HepG2 (cell line): ENCODE results near the gene ITGA6. TPM values are rescaled to one million over a fixed set of nuclear protein-coding genes. Genes with fewer than 3 reads are reported as not detected.

Experiments used
- ATF2 ChIP-seq: sonication (generic); formaldehyde crosslinking; IDR thresholded peaks from 2 replicates; pipeline ENCODE4 v1.4.0; 2020; ENCODE audit warnings: missing genetic modification reagents
- CCDC6 ChIP-seq: sonication (generic); formaldehyde crosslinking; IDR thresholded peaks from 2 replicates; pipeline ENCODE4 v1.8.1; 2022; ENCODE audit warnings: mild to moderate bottlenecking, missing genetic modification reagents, moderate library complexity
- IRF2 ChIP-seq: IDR thresholded peaks from 2 replicates; pipeline ENCODE4 v1.6.1; 2018; ENCODE audit warnings: missing genetic modification reagents, missing compliant biosample characterization
- IRX3 ChIP-seq: sonication (generic); formaldehyde crosslinking; IDR thresholded peaks from 2 replicates; pipeline ENCODE4 v1.8.1; 2023; ENCODE audit warnings: mild to moderate bottlenecking, low read depth, missing genetic modification reagents, borderline replicate concordance
- MATR3 ChIP-seq: sonication (generic); formaldehyde crosslinking; IDR thresholded peaks from 2 replicates; pipeline ENCODE4 v1.4.0; 2020; ENCODE audit warnings: missing genetic modification reagents
- MAZ ChIP-seq, 2 experiments: sonication (generic) in 1 of 2; formaldehyde crosslinking in 1 of 2; IDR thresholded peaks; 2 replicates each; pipeline versions ENCODE4 v1.5.0 to v1.6.1; 2012 to 2020; ENCODE audit warnings: low read depth in 2 of 2, mild to moderate bottlenecking in 2 of 2, borderline replicate concordance in 1 of 2, improper control_type of control experiment in 1 of 2, low read length in 1 of 2, missing genetic modification reagents in 1 of 2, moderate library complexity in 1 of 2
- TEAD2 ChIP-seq: sonication (generic); formaldehyde crosslinking; IDR thresholded peaks from 2 replicates; pipeline ENCODE4 v1.9.0; 2021; ENCODE audit warnings: missing genetic modification reagents
- ZBTB42 ChIP-seq: sonication (generic); formaldehyde crosslinking; IDR thresholded peaks from 2 replicates; pipeline ENCODE4 v1.5.0; 2020; ENCODE audit warnings: mild to moderate bottlenecking, missing genetic modification reagents
- ZNF317 ChIP-seq: sonication (generic); formaldehyde crosslinking; IDR thresholded peaks from 2 replicates; pipeline ENCODE4 v1.5.0; 2020; ENCODE audit warnings: mild to moderate bottlenecking, missing genetic modification reagents
- ZNF318 ChIP-seq: sonication (generic); formaldehyde crosslinking; IDR thresholded peaks from 2 replicates; pipeline ENCODE4 v1.4.0; 2020; ENCODE audit warnings: mild to moderate bottlenecking, missing genetic modification reagents
- ZNF329 ChIP-seq: sonication (generic); formaldehyde crosslinking; IDR thresholded peaks from 2 replicates; pipeline ENCODE4 v1.9.0; 2021; ENCODE audit warnings: low read depth, mild to moderate bottlenecking, missing genetic modification reagents
- ZNF441 ChIP-seq: sonication (generic); formaldehyde crosslinking; IDR thresholded peaks from 2 replicates; pipeline ENCODE4 v1.7.0; 2021; ENCODE audit warnings: missing genetic modification reagents, borderline replicate concordance
- ZNF513 ChIP-seq: sonication (generic); formaldehyde crosslinking; conservative IDR thresholded peaks from 2 replicates; pipeline ENCODE4 v1.5.0; 2020; ENCODE audit warnings: missing genetic modification reagents
- ZNF891 ChIP-seq: sonication (generic); formaldehyde crosslinking; IDR thresholded peaks from 2 replicates; pipeline ENCODE4 v1.5.0; 2020; ENCODE audit warnings: mild to moderate bottlenecking, missing genetic modification reagents
- polyA plus RNA-seq, 8 experiments: library from polyadenylated mRNA; depleted of rRNA in 3 of 8; stranded (reverse) in 7 of 8; unstranded in 1 of 8; fragments of >200 nt; fragmentation: Illumina TruSeq in 4 of 8; extraction: Trizol in 4 of 8; gene quantifications; 2 replicates each; pipeline versions ENCODE4 v1.2.1 to v1.2.3, GENCODE V29; 2011 to 2016; ENCODE audit warnings: low read depth in 4 of 8, missing spikeins in 1 of 8, mixed read lengths in 1 of 8; ENCODE audit not compliant: insufficient read depth in 1 of 8
- total RNA-seq, 5 experiments: library from RNA; depleted of rRNA; stranded (reverse); fragments of >200 nt; fragmentation: Illumina TruSeq; extraction: Trizol; gene quantifications; 2 replicates each; pipeline ENCODE4 v1.2.3, GENCODE V29; 2016; ENCODE audit warnings: low read depth in 1 of 5
- TF ChIP-seq, protein P1 (sequence below): sonication (generic); formaldehyde crosslinking; conservative IDR thresholded peaks from 2 replicates; pipeline ENCODE4 v1.8.0; 2022; ENCODE audit warnings: missing genetic modification reagents

ITGA6 gene
- total and polyA plus RNA-seq, 2 of the 13 experiments (the other 11 are each of a cell fraction or from before 2014, with no cell fraction given): 24.0 to 92.5 TPM

DNA sequence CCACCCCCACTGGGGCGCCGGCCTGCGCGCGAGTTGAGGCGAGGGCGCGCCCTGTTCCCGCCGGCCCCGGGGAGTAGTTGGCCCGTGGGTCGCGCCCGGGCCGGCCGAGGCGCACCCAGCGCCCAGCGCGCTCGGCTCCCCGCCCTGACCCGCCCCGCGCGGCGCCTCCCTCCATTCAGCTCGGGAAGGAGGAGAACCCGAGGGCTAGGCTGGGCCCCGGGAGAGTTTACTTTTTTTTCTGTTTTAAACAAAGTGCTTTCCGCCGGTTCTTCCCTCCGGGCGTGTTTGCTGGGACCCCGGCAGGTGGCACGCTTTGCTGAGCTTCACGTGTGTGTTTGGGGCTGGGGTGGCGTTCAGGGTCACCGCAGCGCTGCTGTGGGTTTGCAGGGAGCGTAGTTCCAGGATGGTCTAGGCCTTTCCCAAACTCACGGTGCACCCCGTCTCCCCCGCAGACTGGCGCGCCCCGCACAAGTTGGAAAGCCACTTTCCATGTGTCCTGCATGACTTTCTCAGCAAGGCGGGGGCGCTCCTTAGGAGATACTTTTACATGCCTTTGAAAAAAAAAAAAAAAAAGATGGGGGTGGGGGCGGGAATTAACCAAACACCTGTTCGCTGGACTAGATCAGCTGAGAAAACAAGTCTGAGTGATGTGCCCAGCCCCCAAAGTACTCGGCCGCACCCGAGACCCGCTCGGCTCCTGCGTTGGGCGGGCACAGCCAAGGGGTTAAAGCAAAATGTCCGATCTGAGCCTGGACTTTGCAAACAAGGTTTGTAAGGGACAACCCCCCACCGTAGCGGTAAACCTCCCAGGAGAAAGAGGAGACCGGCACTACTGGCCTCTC is 825 bp downstream of the ITGA6 start (continued):
- TF ChIP-seq ZNF441 (CRISPR knock-in tag) (0 out of 2 replicates have a peak, but pooled peaks have one; percentile 17), ZBTB42 (CRISPR knock-in tag) (no peak; the same call in 1 of the 2 replicates), TEAD2 (CRISPR knock-in tag) (no peak), ZNF318 (CRISPR knock-in tag) (no peak), ZNF891 (CRISPR knock-in tag) (no peak), ZNF317 (CRISPR knock-in tag) (no peak; the same call in 1 of the 2 replicates), ZNF513 (no peak), ATF2 (no peak), MATR3 (no peak), CCDC6 (peak; percentile 50), MAZ (IDR thresholded peaks at IDR 0.05; ENCODE audit: borderline replicate concordance, low read depth, low read length) (no peak), MAZ (CRISPR knock-in tag; IDR thresholded peaks at IDR 0.05; ENCODE audit: low read depth) (peak; percentile 58), ZNF329 (no peak), IRF2 (CRISPR knock-in tag) (no peak), IRX3 (CRISPR knock-in tag) (no peak)
- TF ChIP-seq, protein P1, sequence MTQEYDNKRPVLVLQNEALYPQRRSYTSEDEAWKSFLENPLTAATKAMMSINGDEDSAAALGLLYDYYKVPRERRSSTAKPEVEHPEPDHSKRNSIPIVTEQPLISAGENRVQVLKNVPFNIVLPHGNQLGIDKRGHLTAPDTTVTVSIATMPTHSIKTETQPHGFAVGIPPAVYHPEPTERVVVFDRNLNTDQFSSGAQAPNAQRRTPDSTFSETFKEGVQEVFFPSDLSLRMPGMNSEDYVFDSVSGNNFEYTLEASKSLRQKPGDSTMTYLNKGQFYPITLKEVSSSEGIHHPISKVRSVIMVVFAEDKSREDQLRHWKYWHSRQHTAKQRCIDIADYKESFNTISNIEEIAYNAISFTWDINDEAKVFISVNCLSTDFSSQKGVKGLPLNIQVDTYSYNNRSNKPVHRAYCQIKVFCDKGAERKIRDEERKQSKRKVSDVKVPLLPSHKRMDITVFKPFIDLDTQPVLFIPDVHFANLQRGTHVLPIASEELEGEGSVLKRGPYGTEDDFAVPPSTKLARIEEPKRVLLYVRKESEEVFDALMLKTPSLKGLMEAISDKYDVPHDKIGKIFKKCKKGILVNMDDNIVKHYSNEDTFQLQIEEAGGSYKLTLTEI (CRISPR knock-in tag): no peak
